Stimulated activated CD4-positive, alpha-beta T cell treated with anti-CD3 and anti-CD28 coated beads, Interleukin-4, amount 100 ng/mL, for 4 hours (primary cell): ENCODE data around the gene MORN5.

Source experiments
- DNase-seq, 2 experiments: peaks; one replicate each; pipeline ENCODE4 v3.0.0-alpha.2; 2020

MORN5 gene

GRCh38 chr9:122239722-122240121, 80.0 kb downstream of the MORN5 start:
- DNase-seq = no peak

GRCh38 chr9:122244349-122244748, 84.6 kb downstream of the MORN5 start:
- no peak for DNase-seq

- no peak for DNase-seq
Measured at GRCh38 chr9:122246666-122247065, 87.0 kb downstream of the MORN5 start.

- no peak for DNase-seq
Measured at GRCh38 chr9:122248448-122248865, 88.7 kb downstream of the MORN5 start.
